HG03045 (cell line): ENCODE data around the gene DLG2.
"Not testable (repeated sequence)": the region's sequence is repeated elsewhere in the genome, so short reads cannot be mapped to it uniquely, and the experiment has no call there.

Experiments
- ATAC-seq: cut with Tn5 transposase; IDR thresholded peaks from one replicate; pipeline ENCODE4 v1.9.1; 2021; ENCODE audit warnings: mild to moderate bottlenecking, moderate library complexity; ENCODE audit not compliant: unreplicated experiment

Gene DLG2

GRCh38 chr11:84806354-84806753, 820.8 kb downstream of the DLG2 start:
- no peak for ATAC-seq

- no peak for ATAC-seq
These were observed 823.1 kb downstream of the DLG2 start for GRCh38 chr11:84804041-84804440.

GRCh38 chr11:84800755-84801346, 826.3 kb downstream of the DLG2 start:
- ATAC-seq, result no peak

GRCh38 chr11:84799112-84799511, 828.0 kb downstream of the DLG2 start:
- no peak for ATAC-seq

- ATAC-seq, result no peak
These were observed 831.4 kb downstream of the DLG2 start for GRCh38 chr11:84795698-84796097.

GRCh38 chr11:84794663-84795443, 832.3 kb downstream of the DLG2 start:
- ATAC-seq, result no peak

- no peak for ATAC-seq
These were observed 833.8 kb downstream of the DLG2 start for GRCh38 chr11:84793318-84793717.

GRCh38 chr11:84790849-84791427, 836.2 kb downstream of the DLG2 start:
- ATAC-seq, result no peak

GRCh38 chr11:84788220-84788619, 838.9 kb downstream of the DLG2 start:
- ATAC-seq, result no peak

GRCh38 chr11:84784158-84784557, 843.0 kb downstream of the DLG2 start:
- ATAC-seq, result not testable (repeated sequence)

GRCh38 chr11:84780689-84781293, 846.4 kb downstream of the DLG2 start:
- no peak for ATAC-seq

GRCh38 chr11:84775503-84775902, 851.6 kb downstream of the DLG2 start:
- no peak for ATAC-seq

- no peak for ATAC-seq
These were observed 863.2 kb downstream of the DLG2 start for GRCh38 chr11:84763931-84764330.

- ATAC-seq, result no peak
These were observed 869.4 kb downstream of the DLG2 start for GRCh38 chr11:84757711-84758110.

GRCh38 chr11:84751371-84751770, 875.8 kb downstream of the DLG2 start:
- no peak for ATAC-seq

- no peak for ATAC-seq
These were observed 879.3 kb downstream of the DLG2 start for GRCh38 chr11:84747871-84748270.

- no peak for ATAC-seq
These were observed 887.1 kb downstream of the DLG2 start for GRCh38 chr11:84740050-84740449.

- no peak for ATAC-seq
These were observed 902.9 kb downstream of the DLG2 start for GRCh38 chr11:84724256-84724655.

GRCh38 chr11:84722583-84723108, 904.5 kb downstream of the DLG2 start:
- ATAC-seq, result no peak

GRCh38 chr11:84721561-84721961, 905.6 kb downstream of the DLG2 start:
- ATAC-seq, result no peak

- ATAC-seq, result no peak
These were observed 906.3 kb downstream of the DLG2 start for GRCh38 chr11:84720706-84721402.
